ENCODE results near the gene PRR18. TPM values are rescaled to one million over a fixed set of nuclear protein-coding genes. Genes with fewer than 3 reads are reported as not detected.

Gene PRR18
- total and polyA plus RNA-seq, 2 of the 8 experiments (the other 6 are each of a cell fraction or from before 2014, with no cell fraction given) = 0.08 to 0.19 TPM

- TF ChIP-seq RAD21 (IDR thresholded peaks at IDR 0.05 in 1 of 2, conservative IDR thresholded peaks at IDR 0.05 in 1 of 2; ENCODE audit: low read depth in 2 of 2, low read length in 2 of 2) (no peak), GTF2F1 (IDR thresholded peaks at IDR 0.05; ENCODE audit: borderline replicate concordance, low read depth, low read length) (no peak), USF2 (IDR thresholded peaks at IDR 0.05; ENCODE audit: low read length) (no peak), POLR2AphosphoS5 (IDR thresholded peaks at IDR 0.05; ENCODE audit: low read depth, low read length) (no peak), MAFK (IDR thresholded peaks at IDR 0.05; ENCODE audit: low read depth, low read length) (no peak)
These were observed 10.7 kb upstream of the PRR18 start (continued) for GRCh38 chr6:166318649-166319600.

Data from H1 (cell line).